Activated T-helper 1 cell treated with anti-CD3 and anti-CD28 coated beads, Interleukin-12 subunit alpha, Interleukin-12 subunit beta, Interleukin-2, Interleukin-4 antibody, amounts not matched to agents 30 ng/mL and 10 ng/mL and 1 ng/mL, durations not matched to agents 14 hours and 24 hours and 36 hours (primary cell): ENCODE data around the gene NCK2. TPM values are rescaled to one million over a fixed set of nuclear protein-coding genes. Genes with fewer than 3 reads are reported as not detected.

ENCODE experiments used
- DNase-seq: peaks from one replicate; pipeline ENCODE4 v3.0.0; 2021; ENCODE audit warnings: low spot score
- H3K27ac Mint-ChIP-seq: one replicate; pipeline ENCODE4 v1.8.0; 2021; ENCODE audit warnings: mild to moderate bottlenecking, mixed read lengths
- H3K27me3 Mint-ChIP-seq: one replicate; pipeline ENCODE4 v1.8.0; 2022; ENCODE audit warnings: mild to moderate bottlenecking, moderate library complexity, mixed read lengths; ENCODE audit not compliant: insufficient read depth
- H3K36me3 Mint-ChIP-seq: one replicate; pipeline ENCODE4 v1.8.0; 2021; ENCODE audit warnings: low read depth, mixed read lengths
- H3K4me1 Mint-ChIP-seq: one replicate; pipeline ENCODE4 v1.8.0; 2021; ENCODE audit warnings: low read depth, mixed read lengths
- H3K4me3 Mint-ChIP-seq: one replicate; pipeline ENCODE4 v1.8.0; 2021; ENCODE audit warnings: mild to moderate bottlenecking, moderate library complexity, mixed read lengths
- H3K9me3 Mint-ChIP-seq: one replicate; pipeline ENCODE4 v1.8.0; 2021; ENCODE audit warnings: mixed read lengths
- intact Hi-C: fragments of 100-400 bp; cut with micrococcal nuclease; formaldehyde crosslinking; loops from one replicate; pipeline ENCODE4 v1.15.1; 2024
- total RNA-seq: library from RNA; stranded (reverse); gene quantifications from 2 replicates; pipeline ENCODE4 v1.2.3, GENCODE V29; 2022

Gene NCK2
- total RNA-seq: 79.9 and 86.8 TPM in 2 replicates

DNA sequence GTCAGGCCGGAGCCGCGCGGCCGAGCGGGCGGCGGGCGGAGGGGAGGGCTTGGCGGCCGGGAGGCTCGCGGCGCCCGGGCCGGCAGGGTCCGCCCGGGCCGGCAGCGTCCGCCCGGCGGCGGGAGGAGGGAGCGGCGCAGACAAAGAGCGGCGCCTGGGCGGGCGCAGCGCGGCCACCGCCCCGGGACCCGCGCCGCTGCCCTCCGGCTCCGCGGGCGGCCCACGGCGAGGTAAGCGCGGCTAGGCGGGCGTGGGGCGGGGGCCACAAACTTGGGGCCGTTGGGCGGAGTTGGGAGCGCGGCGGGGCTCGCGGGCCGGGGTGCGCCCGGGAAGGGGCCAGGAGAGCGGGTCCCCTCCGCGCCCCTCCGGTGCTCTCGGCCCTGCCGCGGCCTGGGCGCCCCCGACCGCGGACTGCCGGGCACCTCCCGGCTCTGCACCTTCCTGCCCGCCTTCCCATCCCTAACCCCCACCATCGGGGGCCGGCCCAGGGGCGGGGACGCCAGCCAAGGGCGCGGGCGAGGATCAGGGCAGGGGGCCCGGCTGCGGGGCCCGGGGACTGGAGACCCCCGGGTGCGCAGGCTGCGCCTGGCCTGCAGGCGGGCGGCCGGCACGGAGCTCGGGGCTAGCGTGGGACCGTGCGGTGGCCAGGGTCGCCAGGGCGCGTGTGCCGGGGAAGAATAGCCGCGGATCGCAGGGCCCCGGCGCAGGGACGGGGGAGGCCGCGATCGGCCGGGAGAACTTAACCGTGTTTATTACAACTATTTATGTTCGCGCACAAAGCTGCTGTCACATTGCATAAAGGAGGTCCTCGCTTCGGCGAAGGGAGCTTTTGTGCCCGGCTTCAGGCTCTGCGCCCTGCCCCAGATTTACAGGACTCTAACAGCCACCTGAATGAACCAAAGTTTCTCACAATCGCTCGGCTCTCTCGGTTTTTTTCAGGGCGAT is at the start of gene NCK2:
Gene NCK2 (plus strand): TSS at position 4 of the 945 bp plus-strand sequence. CDS start 110,152 bp downstream, outside the sequence.
- no peaks in the 10 kb centered on the region for H3K27me3 Mint-ChIP-seq
- DNase-seq: no peak
- peak within 1 kb of the TSS; percentile 94 for H3K27ac Mint-ChIP-seq
- H3K9me3 Mint-ChIP-seq: peaks cover 6% of the 10 kb centered on the region
- H3K36me3 Mint-ChIP-seq: peaks cover 41% of the 10 kb centered on the region
- intact Hi-C loops: loop anchor here (5.0 kb wide), 2 partner anchors 127 to 348 kb away; partner anchors contain the start of gene FHL2
- peak within 1 kb of the TSS; percentile 93 for H3K4me3 Mint-ChIP-seq
- peaks cover 84% of the 10 kb centered on the region for H3K4me1 Mint-ChIP-seq

DNA sequence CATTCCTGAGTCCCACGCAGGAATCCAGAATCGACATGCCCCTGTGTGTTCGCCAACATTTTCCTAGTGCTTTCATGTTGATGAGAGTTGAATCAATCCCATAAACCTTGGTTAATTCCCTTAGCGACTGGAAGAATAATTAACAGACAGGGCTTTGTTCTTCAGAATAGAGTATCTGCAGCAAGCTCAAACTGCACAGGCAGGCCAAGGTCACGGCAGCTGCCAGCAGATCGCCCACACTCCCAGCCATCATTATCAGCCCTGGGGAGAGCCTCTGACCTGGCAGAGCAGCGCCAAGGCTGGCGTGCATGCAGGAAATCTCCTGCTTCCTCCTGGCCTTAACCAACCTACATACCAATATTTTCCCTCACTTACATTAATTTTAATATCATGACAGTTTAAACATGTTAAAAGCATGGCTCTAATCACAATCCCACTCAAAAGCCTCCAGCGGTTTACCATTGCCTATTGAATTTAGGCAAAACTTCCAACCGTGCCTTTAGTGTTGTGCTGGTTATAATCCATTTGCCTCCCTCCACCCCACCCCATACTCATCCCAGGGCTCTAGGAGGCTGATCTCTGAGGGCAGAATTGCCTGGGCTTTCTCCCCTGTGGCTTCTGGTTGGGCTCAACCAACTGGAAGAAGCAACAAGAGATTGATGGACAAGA is 46.8 kb upstream of the NCK2 start:
- intact Hi-C loops: no loop called here
- DNase-seq: no peak
- H3K36me3 Mint-ChIP-seq: no peaks in the 10 kb centered on the region
- no peaks in the 10 kb centered on the region for H3K4me1 Mint-ChIP-seq
- H3K4me3 Mint-ChIP-seq: no peak overlapping the region
- no peaks in the 10 kb centered on the region for H3K9me3 Mint-ChIP-seq
- no peak overlapping the region for H3K27ac Mint-ChIP-seq
- peaks cover 16% of the 10 kb centered on the region for H3K27me3 Mint-ChIP-seq

DNA sequence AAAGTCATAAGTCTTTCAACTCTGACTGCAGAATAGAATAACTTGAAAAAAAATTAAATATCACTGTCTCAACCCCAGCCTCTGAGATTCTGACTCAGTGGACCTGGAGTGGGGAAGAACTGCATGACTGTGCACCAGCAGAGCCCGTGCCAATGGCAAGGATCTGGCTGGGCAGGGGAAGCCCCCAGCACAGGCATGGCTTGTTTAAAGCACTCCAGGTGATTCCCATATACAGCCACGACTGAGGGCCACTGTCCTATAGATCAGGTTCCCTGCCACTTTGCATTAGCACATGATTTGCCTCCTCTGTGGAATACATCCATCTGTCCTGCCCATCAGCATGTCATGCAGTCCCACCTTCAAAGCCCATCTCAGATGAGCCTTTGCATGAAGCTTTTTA is 45.9 kb upstream of the NCK2 start:
- Mint-ChIP-seq H3K4me1 (no peaks in the 10 kb centered on the region), H3K27ac (no peak overlapping the region), H3K27me3 (peaks cover 23% of the 10 kb centered on the region), H3K4me3 (no peak overlapping the region), H3K36me3 (no peaks in the 10 kb centered on the region), H3K9me3 (no peaks in the 10 kb centered on the region)
- intact Hi-C loops: no loop called here
- DNase-seq: no peak

DNA sequence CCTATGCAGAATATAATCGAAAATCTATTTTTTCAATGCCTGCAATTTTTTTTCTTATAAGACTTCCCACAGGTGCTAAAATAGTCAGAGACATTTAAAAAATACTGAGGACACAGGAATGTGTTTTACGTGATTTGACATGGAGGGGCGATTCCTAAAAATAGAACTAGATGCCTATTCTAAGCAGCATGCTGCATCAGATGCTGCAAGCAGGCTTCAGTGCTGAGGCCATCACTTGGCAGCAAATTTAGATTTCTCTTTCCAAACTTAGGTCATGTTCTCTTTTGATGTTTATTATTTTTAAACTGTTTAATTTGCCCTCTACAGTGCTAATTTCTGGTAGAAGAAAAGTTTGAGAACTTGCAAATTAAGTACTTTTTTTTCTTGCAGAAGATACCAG is 43.7 kb upstream of the NCK2 start:
- Mint-ChIP-seq H3K4me3 (no peak overlapping the region), H3K27ac (no peak overlapping the region), H3K36me3 (no peaks in the 10 kb centered on the region), H3K4me1 (no peaks in the 10 kb centered on the region), H3K9me3 (no peaks in the 10 kb centered on the region), H3K27me3 (peaks cover 31% of the 10 kb centered on the region)
- intact Hi-C loops: no loop called here
- no peak for DNase-seq

DNA sequence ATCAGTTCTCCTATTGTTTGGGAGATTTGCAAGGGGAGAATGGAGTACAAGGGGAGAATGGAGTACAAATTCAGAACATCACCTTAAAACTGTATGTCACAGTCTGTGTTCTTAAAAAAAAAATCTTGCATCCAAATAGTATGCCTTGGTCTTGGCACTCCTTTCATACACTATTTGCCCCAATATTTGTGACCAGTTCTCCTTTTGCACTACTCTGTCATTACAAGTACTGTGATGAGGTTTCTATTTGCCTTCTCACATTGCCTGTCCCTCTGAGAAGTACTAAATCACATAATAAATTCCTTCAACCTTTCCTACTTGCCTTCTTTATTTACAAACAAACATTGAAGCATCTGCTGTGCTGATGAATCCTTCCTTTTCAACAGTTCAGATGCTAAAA is 36.0 kb upstream of the NCK2 start:
- Mint-ChIP-seq H3K4me3 (no peak overlapping the region), H3K27ac (no peak overlapping the region), H3K36me3 (no peaks in the 10 kb centered on the region), H3K9me3 (no peaks in the 10 kb centered on the region), H3K4me1 (peaks cover 5% of the 10 kb centered on the region), H3K27me3 (peaks cover 18% of the 10 kb centered on the region)
- DNase-seq: no peak
- intact Hi-C loops: no loop called here

DNA sequence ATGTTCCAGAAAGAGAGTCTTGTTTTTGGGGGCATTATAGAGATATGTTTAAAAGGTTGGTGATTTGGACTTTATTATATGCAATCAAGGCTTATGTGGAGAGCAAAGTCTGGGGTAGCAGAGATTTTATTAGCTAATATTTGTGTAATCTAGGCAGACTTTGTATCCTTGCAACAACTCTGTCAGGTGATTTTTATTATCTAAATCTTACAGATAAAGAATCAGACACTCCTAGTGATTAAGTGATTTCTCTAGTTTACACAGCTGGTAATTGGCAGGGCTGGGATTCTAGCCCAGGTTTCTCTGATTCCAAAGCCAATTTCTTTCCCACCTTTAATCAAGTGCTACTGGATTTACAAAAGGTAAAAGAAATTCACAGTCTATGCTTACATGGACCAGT is 33.3 kb upstream of the NCK2 start:
- peaks cover 5% of the 10 kb centered on the region for H3K4me1 Mint-ChIP-seq
- H3K27ac Mint-ChIP-seq: no peak overlapping the region
- no peak overlapping the region for H3K4me3 Mint-ChIP-seq

DNA sequence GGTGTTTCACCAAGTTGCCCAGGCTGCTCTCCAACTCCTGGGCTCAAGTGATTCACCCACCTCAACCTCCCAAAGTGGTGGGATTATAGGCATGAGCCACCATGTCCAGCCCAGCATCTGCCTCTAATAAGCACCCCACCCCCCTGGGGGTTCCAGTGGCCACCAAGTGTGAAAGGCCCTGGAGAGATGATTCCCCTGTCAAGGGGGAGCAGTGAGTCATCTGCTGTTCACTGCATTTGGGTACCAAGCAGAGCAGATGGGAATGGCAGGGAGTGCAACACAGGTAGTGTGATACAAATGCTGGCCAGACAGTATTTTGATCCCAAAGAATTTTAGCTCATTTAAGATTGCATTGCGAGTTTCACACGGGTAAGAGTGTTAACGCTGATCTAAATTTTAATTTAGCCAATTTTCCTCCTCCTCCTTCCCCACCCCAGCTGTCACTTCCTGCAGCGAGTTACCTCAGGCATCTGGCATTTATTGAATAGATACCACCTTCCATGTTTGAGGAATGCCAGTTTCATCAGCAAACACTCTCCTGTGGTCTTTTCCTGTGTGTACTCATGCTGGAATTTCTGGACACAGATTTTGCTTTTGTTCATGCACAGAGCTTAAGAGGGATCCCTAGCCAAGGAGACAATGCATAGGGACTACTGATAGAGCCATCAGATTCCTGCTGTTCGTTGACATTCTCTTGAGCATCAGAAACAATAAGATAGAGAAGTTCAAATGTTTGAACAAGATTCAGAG is 32.4 kb upstream of the NCK2 start:
- intact Hi-C loops: no loop called here
- Mint-ChIP-seq H3K4me3 (no peak overlapping the region), H3K36me3 (no peaks in the 10 kb centered on the region), H3K27ac (no peak overlapping the region), H3K27me3 (peaks cover 13% of the 10 kb centered on the region), H3K4me1 (peaks cover 5% of the 10 kb centered on the region), H3K9me3 (no peaks in the 10 kb centered on the region)
- no peak for DNase-seq

More for the DNA sequence above, 33.3 kb upstream of the NCK2 start:
- Mint-ChIP-seq H3K9me3 (no peaks in the 10 kb centered on the region), H3K36me3 (no peaks in the 10 kb centered on the region), H3K27me3 (peaks cover 9% of the 10 kb centered on the region)
- intact Hi-C loops: no loop called here
- no peak for DNase-seq

DNA sequence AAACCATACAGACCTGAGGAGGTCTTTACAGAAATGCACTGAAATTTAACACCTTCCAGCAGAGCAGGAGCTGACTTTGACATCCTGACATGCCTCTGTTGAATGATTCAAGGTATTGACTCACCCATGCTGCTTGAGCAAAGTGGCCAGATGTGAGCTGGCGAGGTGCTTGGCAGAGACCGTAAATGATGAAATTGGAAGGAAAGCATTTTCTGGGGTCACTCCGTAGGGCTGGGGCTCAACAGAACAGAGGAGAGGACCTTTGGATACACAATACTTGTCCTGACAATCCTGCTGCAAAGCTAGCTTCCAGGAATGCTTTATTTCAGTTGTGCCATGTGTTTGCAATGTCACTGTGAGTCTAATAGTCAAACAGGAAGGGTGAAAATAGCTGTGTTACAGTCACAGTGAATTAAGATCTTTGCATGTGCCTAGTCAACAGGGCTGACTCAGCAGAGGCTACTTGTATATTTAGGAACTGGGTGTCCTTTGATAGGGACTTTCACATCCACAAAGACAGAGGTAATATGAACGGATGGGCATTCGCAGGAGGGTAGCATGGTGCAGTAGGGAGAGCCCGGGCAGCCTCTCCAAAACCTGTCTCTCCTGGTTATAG is 31.6 kb upstream of the NCK2 start:
- H3K4me1 Mint-ChIP-seq: peaks cover 5% of the 10 kb centered on the region
- H3K27me3 Mint-ChIP-seq: peaks cover 9% of the 10 kb centered on the region
- H3K4me3 Mint-ChIP-seq: no peak overlapping the region
- H3K9me3 Mint-ChIP-seq: no peaks in the 10 kb centered on the region
- intact Hi-C loops: no loop called here
- H3K36me3 Mint-ChIP-seq: no peaks in the 10 kb centered on the region
- no peak for DNase-seq
- no peak overlapping the region for H3K27ac Mint-ChIP-seq

DNA sequence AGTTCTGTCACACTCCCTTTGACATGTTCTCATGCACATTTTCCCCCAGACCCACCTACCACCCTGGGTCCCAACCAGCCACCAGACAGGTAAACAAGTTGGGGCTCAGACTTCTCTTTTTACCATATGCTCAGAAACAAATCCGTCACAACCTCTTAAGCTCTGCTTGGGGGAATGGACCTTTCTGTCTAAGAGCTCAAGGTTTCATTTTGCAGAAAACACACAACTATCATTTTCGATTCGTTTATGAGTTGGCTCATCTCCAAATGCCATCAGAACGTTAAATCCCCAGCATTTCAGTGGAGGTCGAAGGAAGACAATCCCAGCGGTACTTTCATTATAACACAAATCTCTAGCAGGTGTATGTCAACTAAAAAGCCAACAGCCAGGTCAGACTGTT is 30.6 kb upstream of the NCK2 start:
- no peaks in the 10 kb centered on the region for H3K9me3 Mint-ChIP-seq
- peaks cover 2% of the 10 kb centered on the region for H3K36me3 Mint-ChIP-seq
- H3K4me1 Mint-ChIP-seq: no peaks in the 10 kb centered on the region
- no peak for DNase-seq
- H3K27me3 Mint-ChIP-seq: peaks cover 11% of the 10 kb centered on the region
- no peak overlapping the region for H3K27ac Mint-ChIP-seq
- intact Hi-C loops: no loop called here
- H3K4me3 Mint-ChIP-seq: no peak overlapping the region

DNA sequence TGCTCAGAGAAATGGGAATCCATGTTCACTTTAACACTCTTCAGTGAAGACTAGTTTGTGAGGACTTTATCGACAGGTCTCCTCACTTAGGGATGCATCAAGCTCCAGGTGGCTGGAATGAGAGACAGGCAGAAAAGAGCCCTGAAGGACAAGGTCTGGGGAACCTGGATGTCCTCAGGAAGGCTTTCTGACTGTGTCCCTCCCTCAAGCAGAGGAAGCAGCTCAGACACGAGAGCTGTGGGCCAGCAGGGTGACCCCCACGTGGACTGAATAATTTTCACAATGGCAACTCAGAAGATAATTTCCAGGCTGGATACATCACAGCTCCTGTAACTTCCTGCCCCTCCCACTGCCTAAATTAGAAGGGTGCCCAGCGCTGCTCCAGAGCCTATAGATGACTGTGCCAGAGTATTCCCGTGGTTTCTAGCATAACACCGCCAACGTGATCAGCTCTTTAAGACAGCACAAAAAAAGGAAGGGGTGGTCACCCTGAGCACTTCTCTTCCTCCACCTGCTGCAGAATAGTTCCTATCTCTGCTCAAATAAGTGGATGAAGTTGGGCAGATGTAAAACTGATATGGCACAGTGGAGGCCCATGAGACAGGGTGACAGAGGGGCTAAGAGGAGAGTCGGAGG is 25.7 kb upstream of the NCK2 start:
- H3K36me3 Mint-ChIP-seq: peaks cover 2% of the 10 kb centered on the region
- intact Hi-C loops: no loop called here
- peaks cover 16% of the 10 kb centered on the region for H3K27me3 Mint-ChIP-seq
- no peak for DNase-seq
- H3K4me3 Mint-ChIP-seq: no peak overlapping the region
- H3K9me3 Mint-ChIP-seq: no peaks in the 10 kb centered on the region
- H3K27ac Mint-ChIP-seq: no peak overlapping the region
- H3K4me1 Mint-ChIP-seq: peaks cover 9% of the 10 kb centered on the region

DNA sequence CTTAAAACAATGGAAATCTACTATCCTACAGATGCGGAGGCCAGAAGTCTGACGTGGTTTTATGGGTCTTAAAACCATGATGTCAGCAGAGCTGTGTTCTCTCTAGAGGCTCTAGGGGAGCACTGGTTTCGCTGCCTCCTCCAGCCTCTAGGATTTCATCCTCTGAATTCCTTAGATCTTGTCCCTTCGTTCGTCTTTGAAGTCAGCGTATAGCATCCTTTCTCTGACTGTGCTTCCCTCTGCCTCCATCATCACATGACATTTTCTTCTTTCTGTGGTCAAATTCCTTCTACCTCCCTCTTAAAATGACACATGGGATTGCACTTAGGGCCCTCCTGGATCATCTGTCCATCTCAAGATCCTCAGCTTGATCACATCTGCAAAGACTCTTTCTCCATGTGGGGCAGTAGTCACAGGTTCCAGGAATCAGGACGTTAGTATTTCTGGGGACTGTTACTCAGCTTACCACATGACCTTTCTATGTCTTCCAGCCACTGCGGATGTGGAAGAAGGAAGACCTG is 22.7 kb upstream of the NCK2 start:
- peaks cover 11% of the 10 kb centered on the region for H3K27me3 Mint-ChIP-seq
- peaks cover 9% of the 10 kb centered on the region for H3K4me1 Mint-ChIP-seq
- H3K4me3 Mint-ChIP-seq: no peak overlapping the region
- peaks cover 7% of the 10 kb centered on the region for H3K9me3 Mint-ChIP-seq
- H3K27ac Mint-ChIP-seq: peak overlapping the region; percentile 26
- intact Hi-C loops: no loop called here
- no peak for DNase-seq
- peaks cover 8% of the 10 kb centered on the region for H3K36me3 Mint-ChIP-seq

DNA sequence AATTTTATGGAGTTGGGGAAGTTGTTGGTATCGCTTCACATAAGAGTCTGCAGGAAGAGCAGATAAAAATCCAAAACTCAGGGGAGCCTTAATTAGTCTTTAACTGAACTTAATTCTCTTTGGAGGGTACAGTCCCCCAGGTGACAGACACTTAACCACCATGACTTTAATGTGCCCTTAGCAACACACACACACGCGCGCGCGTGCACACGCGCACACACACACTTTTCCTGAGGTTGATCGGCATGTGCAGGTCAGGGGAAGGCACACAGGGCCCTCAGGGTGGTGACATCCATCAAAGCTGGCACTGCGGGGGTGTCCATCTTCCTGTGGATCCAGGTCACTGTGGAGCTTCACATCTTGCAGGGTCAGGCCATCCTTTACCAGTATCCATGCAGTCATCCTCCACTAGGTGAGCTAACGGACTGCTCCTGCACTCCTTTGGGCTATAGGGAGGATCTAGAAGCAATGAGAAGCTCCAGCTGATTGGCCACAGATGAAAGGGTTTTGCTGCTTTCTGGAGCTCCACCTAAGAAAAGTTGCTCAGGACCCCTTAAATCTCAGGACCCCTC is 21.9 kb upstream of the NCK2 start:
- Mint-ChIP-seq H3K4me1 (peaks cover 9% of the 10 kb centered on the region), H3K36me3 (peaks cover 8% of the 10 kb centered on the region), H3K27ac (peak overlapping the region; percentile 26), H3K9me3 (peaks cover 11% of the 10 kb centered on the region), H3K4me3 (no peak overlapping the region), H3K27me3 (peaks cover 9% of the 10 kb centered on the region)
- intact Hi-C loops: no loop called here
- no peak for DNase-seq
